Measurements from ENCODE around the gene GABRR2.

DNA sequence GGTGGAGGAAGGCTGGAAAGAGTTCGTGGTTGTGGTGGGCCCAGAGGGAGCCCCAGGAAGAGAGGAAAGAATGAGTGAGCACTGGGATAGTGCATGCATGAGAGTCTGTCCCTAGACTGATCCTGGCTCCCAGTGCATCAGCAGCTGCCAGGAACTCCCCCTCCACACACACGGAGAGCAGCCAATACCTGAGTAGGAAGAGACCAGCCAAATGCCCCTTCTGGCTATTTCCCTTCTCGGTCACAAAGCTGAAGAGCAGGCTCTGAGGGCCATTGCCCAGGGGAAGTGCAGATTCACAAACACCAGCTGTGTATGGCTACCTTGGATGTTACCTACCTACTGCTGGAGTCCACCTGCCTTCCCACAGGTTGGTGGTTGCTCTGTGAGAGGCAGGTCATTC lies 45.1 kb downstream of the GABRR2 start:
- TF ChIP-seq, protein P1, sequence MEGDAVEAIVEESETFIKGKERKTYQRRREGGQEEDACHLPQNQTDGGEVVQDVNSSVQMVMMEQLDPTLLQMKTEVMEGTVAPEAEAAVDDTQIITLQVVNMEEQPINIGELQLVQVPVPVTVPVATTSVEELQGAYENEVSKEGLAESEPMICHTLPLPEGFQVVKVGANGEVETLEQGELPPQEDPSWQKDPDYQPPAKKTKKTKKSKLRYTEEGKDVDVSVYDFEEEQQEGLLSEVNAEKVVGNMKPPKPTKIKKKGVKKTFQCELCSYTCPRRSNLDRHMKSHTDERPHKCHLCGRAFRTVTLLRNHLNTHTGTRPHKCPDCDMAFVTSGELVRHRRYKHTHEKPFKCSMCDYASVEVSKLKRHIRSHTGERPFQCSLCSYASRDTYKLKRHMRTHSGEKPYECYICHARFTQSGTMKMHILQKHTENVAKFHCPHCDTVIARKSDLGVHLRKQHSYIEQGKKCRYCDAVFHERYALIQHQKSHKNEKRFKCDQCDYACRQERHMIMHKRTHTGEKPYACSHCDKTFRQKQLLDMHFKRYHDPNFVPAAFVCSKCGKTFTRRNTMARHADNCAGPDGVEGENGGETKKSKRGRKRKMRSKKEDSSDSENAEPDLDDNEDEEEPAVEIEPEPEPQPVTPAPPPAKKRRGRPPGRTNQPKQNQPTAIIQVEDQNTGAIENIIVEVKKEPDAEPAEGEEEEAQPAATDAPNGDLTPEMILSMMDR (IDR thresholded peaks at IDR 0.05; ENCODE audit: low read length), result no peak
- TF ChIP-seq EZH2 (IDR thresholded peaks at IDR 0.05; ENCODE audit: borderline replicate concordance, low read length), result no peak

Measured in OCI-LY1 (cell line).